Osteocyte (in vitro differentiated cells): ENCODE data around the gene CADM1. TPM values are rescaled to one million over a fixed set of nuclear protein-coding genes. Genes with fewer than 3 reads are reported as not detected.

Experiments
- DNase-seq: peaks from one replicate; pipeline ENCODE4 v3.0.0; 2021; ENCODE audit warnings: mixed read lengths; ENCODE audit not compliant: unreplicated experiment; ENCODE audit errors: extremely low spot score
- H3K27ac Mint-ChIP-seq: one replicate; pipeline ENCODE4 v1.8.0; 2021; ENCODE audit warnings: mild to moderate bottlenecking, mixed read lengths; ENCODE audit not compliant: unreplicated experiment
- H3K27me3 Mint-ChIP-seq: one replicate; pipeline ENCODE4 v1.8.0; 2021; ENCODE audit warnings: mixed read lengths; ENCODE audit not compliant: unreplicated experiment
- H3K36me3 Mint-ChIP-seq: one replicate; pipeline ENCODE4 v1.8.0; 2021; ENCODE audit warnings: mixed read lengths; ENCODE audit not compliant: unreplicated experiment
- H3K4me1 Mint-ChIP-seq: one replicate; pipeline ENCODE4 v1.8.0; 2021; ENCODE audit warnings: mixed read lengths; ENCODE audit not compliant: unreplicated experiment
- H3K4me3 Mint-ChIP-seq: one replicate; pipeline ENCODE4 v1.8.0; 2021; ENCODE audit warnings: mild to moderate bottlenecking, moderate library complexity, mixed read lengths; ENCODE audit not compliant: unreplicated experiment
- H3K9me3 Mint-ChIP-seq: one replicate; pipeline ENCODE4 v1.8.0; 2021; ENCODE audit warnings: mixed read lengths; ENCODE audit not compliant: unreplicated experiment
- CTCF ChIP-seq: fragments of 200-600 bp; sonication (generic); IDR thresholded peaks from 2 replicates; pipeline ENCODE4 v1.5.0; 2021; ENCODE audit warnings: antibody characterized with exemption, mild to moderate bottlenecking, moderate library complexity
- total RNA-seq: library from RNA; stranded (reverse); gene quantifications from 2 replicates; pipeline ENCODE4 v1.2.1, GENCODE V29; 2021

CADM1 gene
- total RNA-seq, 1 donor from 2014 or later, result 24.2 TPM

- Mint-ChIP-seq H3K36me3 (no peaks in the 10 kb centered on the region), H3K27ac (no peak overlapping the region)
These were observed 94.5 kb downstream of the CADM1 start for GRCh38 chr11:115409691-115410220.

GRCh38 chr11:115409116-115409670 is 95.0 kb downstream of the CADM1 start:
- Mint-ChIP-seq H3K9me3 (no peaks in the 10 kb centered on the region), H3K27me3 (peaks cover 4% of the 10 kb centered on the region), H3K4me1 (peaks cover 37% of the 10 kb centered on the region), H3K27ac (no peak overlapping the region), H3K36me3 (no peaks in the 10 kb centered on the region), H3K4me3 (no peak overlapping the region)
- TF ChIP-seq CTCF, result no peak
- no peak for DNase-seq

More at GRCh38 chr11:115409691-115410220, 94.5 kb downstream of the CADM1 start:
- peaks cover 4% of the 10 kb centered on the region for H3K27me3 Mint-ChIP-seq
- no peak for DNase-seq
- no peak for TF ChIP-seq CTCF
- no peaks in the 10 kb centered on the region for H3K9me3 Mint-ChIP-seq
- peaks cover 37% of the 10 kb centered on the region for H3K4me1 Mint-ChIP-seq
- no peak overlapping the region for H3K4me3 Mint-ChIP-seq

GRCh38 chr11:115408036-115408921 is 95.9 kb downstream of the CADM1 start:
- peaks cover 37% of the 10 kb centered on the region for H3K4me1 Mint-ChIP-seq
- H3K4me3 Mint-ChIP-seq, result no peak overlapping the region
- TF ChIP-seq CTCF, result no peak
- H3K27me3 Mint-ChIP-seq, result peaks cover 4% of the 10 kb centered on the region
- H3K27ac Mint-ChIP-seq, result peak overlapping the region; percentile 48
- H3K9me3 Mint-ChIP-seq, result no peaks in the 10 kb centered on the region
- no peaks in the 10 kb centered on the region for H3K36me3 Mint-ChIP-seq
- no peak for DNase-seq

- H3K27ac Mint-ChIP-seq, result no peak overlapping the region
These were observed 96.7 kb downstream of the CADM1 start for GRCh38 chr11:115407496-115407895.

More at GRCh38 chr11:115407496-115407895, 96.7 kb downstream of the CADM1 start:
- peaks cover 3% of the 10 kb centered on the region for H3K27me3 Mint-ChIP-seq
- H3K4me1 Mint-ChIP-seq, result peaks cover 37% of the 10 kb centered on the region
- H3K9me3 Mint-ChIP-seq, result no peaks in the 10 kb centered on the region
- H3K4me3 Mint-ChIP-seq, result no peak overlapping the region
- no peak for DNase-seq
- no peak for TF ChIP-seq CTCF
- no peaks in the 10 kb centered on the region for H3K36me3 Mint-ChIP-seq
